GM23338 (cell line): ENCODE measurements around the gene SLC17A6.

ENCODE experiments used
- CREB1 ChIP-seq: fragments of 250-450 bp; sonication (Bioruptor Pico); IDR thresholded peaks from 2 replicates; pipeline ENCODE4 v1.5.0; 2020; ENCODE audit warnings: low read depth, mild to moderate bottlenecking, moderate library complexity
- EZH2 ChIP-seq: fragments of 200-600 bp; sonication (generic); IDR thresholded peaks from one replicate; pipeline ENCODE4 v1.8.0; 2017; ENCODE audit warnings: antibody characterized with exemption, mild to moderate bottlenecking, low read depth; ENCODE audit not compliant: unreplicated experiment
- EZH2phosphoT487 ChIP-seq: fragments of 200-600 bp; sonication (generic); IDR thresholded peaks from one replicate; pipeline ENCODE4 v1.8.1; 2018; ENCODE audit warnings: antibody characterized with exemption; ENCODE audit not compliant: unreplicated experiment
- JUNB ChIP-seq: IDR thresholded peaks from one replicate; pipeline ENCODE4 v1.6.1; 2016; ENCODE audit warnings: antibody characterized with exemption; ENCODE audit not compliant: unreplicated experiment
- NANOG ChIP-seq: IDR thresholded peaks from 2 replicates; pipeline ENCODE4 v1.6.1; 2016; ENCODE audit warnings: antibody characterized with exemption, borderline replicate concordance
- POLR2AphosphoS5 ChIP-seq: IDR thresholded peaks from 2 replicates; pipeline ENCODE4 v1.6.1; 2016; ENCODE audit warnings: antibody characterized with exemption, low read depth
- STAT1 ChIP-seq: IDR thresholded peaks from one replicate; pipeline ENCODE4 v1.6.1; 2016; ENCODE audit warnings: antibody characterized with exemption; ENCODE audit not compliant: unreplicated experiment
- ZNF114 ChIP-seq: fragments of 250-450 bp; sonication (Bioruptor Pico); IDR thresholded peaks from 2 replicates; pipeline ENCODE4 v1.5.0; 2020; ENCODE audit warnings: mild to moderate bottlenecking, moderate library complexity
- ZNF331 ChIP-seq: fragments of 250-450 bp; sonication (Bioruptor Pico); IDR thresholded peaks from 2 replicates; pipeline ENCODE4 v1.5.0; 2020; ENCODE audit warnings: low read depth, mild to moderate bottlenecking, moderate library complexity
- TF ChIP-seq, protein P1 (sequence below), 2 experiments: fragments of 200-600 bp in 1 of 2; sonication (generic) in 1 of 2; conservative IDR thresholded peaks; 2 replicates each; pipeline versions ENCODE4 v1.5.1 to v1.6.1; 2016 to 2017; ENCODE audit warnings: antibody characterized with exemption in 2 of 2, low read depth in 2 of 2, mild to moderate bottlenecking in 2 of 2, moderate library complexity in 1 of 2
- TF ChIP-seq, protein P2 (sequence below): IDR thresholded peaks from one replicate; pipeline ENCODE4 v1.6.1; 2018; ENCODE audit warnings: antibody characterized with exemption; ENCODE audit not compliant: unreplicated experiment
- TF ChIP-seq, protein P3 (sequence below): IDR thresholded peaks from 2 replicates; pipeline ENCODE4 v1.6.1; 2016; ENCODE audit warnings: antibody characterized with exemption
- TF ChIP-seq, protein P4 (sequence below): fragments of 250-450 bp; sonication (Bioruptor Pico); IDR thresholded peaks from 2 replicates; pipeline ENCODE4 v1.5.0; 2020; ENCODE audit warnings: mild to moderate bottlenecking, moderate library complexity

DNA sequence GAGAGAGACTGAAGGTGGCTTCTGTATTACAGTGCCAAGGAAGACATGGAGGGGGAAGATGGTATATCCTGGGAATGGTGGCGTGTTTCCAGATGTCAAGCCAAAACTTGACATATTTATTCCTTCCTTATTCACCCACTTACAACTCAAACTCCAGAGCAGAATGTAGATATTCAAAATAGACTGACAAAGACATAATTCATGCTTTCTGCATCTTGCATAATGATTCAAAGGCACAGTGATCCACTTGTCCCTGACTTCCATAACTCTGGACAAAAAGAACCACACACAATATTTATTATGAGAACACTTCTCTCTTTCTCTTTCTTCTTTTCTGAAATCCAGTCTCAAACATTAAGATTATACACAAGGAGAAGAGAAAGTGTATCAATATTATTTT lies 48.9 kb downstream of the SLC17A6 start:
- TF ChIP-seq, protein P1, sequence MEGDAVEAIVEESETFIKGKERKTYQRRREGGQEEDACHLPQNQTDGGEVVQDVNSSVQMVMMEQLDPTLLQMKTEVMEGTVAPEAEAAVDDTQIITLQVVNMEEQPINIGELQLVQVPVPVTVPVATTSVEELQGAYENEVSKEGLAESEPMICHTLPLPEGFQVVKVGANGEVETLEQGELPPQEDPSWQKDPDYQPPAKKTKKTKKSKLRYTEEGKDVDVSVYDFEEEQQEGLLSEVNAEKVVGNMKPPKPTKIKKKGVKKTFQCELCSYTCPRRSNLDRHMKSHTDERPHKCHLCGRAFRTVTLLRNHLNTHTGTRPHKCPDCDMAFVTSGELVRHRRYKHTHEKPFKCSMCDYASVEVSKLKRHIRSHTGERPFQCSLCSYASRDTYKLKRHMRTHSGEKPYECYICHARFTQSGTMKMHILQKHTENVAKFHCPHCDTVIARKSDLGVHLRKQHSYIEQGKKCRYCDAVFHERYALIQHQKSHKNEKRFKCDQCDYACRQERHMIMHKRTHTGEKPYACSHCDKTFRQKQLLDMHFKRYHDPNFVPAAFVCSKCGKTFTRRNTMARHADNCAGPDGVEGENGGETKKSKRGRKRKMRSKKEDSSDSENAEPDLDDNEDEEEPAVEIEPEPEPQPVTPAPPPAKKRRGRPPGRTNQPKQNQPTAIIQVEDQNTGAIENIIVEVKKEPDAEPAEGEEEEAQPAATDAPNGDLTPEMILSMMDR (conservative IDR thresholded peaks at IDR 0.05; ENCODE audit: low read depth in 2 of 2), result no peak
- TF ChIP-seq POLR2AphosphoS5, result no peak
- TF ChIP-seq, protein P2, sequence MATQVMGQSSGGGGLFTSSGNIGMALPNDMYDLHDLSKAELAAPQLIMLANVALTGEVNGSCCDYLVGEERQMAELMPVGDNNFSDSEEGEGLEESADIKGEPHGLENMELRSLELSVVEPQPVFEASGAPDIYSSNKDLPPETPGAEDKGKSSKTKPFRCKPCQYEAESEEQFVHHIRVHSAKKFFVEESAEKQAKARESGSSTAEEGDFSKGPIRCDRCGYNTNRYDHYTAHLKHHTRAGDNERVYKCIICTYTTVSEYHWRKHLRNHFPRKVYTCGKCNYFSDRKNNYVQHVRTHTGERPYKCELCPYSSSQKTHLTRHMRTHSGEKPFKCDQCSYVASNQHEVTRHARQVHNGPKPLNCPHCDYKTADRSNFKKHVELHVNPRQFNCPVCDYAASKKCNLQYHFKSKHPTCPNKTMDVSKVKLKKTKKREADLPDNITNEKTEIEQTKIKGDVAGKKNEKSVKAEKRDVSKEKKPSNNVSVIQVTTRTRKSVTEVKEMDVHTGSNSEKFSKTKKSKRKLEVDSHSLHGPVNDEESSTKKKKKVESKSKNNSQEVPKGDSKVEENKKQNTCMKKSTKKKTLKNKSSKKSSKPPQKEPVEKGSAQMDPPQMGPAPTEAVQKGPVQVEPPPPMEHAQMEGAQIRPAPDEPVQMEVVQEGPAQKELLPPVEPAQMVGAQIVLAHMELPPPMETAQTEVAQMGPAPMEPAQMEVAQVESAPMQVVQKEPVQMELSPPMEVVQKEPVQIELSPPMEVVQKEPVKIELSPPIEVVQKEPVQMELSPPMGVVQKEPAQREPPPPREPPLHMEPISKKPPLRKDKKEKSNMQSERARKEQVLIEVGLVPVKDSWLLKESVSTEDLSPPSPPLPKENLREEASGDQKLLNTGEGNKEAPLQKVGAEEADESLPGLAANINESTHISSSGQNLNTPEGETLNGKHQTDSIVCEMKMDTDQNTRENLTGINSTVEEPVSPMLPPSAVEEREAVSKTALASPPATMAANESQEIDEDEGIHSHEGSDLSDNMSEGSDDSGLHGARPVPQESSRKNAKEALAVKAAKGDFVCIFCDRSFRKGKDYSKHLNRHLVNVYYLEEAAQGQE, result no peak
- no peak for TF ChIP-seq ZNF331 (CRISPR knock-in tag)
- TF ChIP-seq EZH2phosphoT487, result no peak
- no peak for TF ChIP-seq EZH2
- TF ChIP-seq CREB1 (CRISPR knock-in tag), result no peak
- no peak for TF ChIP-seq JUNB
- TF ChIP-seq, protein P3, sequence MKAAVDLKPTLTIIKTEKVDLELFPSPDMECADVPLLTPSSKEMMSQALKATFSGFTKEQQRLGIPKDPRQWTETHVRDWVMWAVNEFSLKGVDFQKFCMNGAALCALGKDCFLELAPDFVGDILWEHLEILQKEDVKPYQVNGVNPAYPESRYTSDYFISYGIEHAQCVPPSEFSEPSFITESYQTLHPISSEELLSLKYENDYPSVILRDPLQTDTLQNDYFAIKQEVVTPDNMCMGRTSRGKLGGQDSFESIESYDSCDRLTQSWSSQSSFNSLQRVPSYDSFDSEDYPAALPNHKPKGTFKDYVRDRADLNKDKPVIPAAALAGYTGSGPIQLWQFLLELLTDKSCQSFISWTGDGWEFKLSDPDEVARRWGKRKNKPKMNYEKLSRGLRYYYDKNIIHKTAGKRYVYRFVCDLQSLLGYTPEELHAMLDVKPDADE, result no peak
- TF ChIP-seq, protein P4, sequence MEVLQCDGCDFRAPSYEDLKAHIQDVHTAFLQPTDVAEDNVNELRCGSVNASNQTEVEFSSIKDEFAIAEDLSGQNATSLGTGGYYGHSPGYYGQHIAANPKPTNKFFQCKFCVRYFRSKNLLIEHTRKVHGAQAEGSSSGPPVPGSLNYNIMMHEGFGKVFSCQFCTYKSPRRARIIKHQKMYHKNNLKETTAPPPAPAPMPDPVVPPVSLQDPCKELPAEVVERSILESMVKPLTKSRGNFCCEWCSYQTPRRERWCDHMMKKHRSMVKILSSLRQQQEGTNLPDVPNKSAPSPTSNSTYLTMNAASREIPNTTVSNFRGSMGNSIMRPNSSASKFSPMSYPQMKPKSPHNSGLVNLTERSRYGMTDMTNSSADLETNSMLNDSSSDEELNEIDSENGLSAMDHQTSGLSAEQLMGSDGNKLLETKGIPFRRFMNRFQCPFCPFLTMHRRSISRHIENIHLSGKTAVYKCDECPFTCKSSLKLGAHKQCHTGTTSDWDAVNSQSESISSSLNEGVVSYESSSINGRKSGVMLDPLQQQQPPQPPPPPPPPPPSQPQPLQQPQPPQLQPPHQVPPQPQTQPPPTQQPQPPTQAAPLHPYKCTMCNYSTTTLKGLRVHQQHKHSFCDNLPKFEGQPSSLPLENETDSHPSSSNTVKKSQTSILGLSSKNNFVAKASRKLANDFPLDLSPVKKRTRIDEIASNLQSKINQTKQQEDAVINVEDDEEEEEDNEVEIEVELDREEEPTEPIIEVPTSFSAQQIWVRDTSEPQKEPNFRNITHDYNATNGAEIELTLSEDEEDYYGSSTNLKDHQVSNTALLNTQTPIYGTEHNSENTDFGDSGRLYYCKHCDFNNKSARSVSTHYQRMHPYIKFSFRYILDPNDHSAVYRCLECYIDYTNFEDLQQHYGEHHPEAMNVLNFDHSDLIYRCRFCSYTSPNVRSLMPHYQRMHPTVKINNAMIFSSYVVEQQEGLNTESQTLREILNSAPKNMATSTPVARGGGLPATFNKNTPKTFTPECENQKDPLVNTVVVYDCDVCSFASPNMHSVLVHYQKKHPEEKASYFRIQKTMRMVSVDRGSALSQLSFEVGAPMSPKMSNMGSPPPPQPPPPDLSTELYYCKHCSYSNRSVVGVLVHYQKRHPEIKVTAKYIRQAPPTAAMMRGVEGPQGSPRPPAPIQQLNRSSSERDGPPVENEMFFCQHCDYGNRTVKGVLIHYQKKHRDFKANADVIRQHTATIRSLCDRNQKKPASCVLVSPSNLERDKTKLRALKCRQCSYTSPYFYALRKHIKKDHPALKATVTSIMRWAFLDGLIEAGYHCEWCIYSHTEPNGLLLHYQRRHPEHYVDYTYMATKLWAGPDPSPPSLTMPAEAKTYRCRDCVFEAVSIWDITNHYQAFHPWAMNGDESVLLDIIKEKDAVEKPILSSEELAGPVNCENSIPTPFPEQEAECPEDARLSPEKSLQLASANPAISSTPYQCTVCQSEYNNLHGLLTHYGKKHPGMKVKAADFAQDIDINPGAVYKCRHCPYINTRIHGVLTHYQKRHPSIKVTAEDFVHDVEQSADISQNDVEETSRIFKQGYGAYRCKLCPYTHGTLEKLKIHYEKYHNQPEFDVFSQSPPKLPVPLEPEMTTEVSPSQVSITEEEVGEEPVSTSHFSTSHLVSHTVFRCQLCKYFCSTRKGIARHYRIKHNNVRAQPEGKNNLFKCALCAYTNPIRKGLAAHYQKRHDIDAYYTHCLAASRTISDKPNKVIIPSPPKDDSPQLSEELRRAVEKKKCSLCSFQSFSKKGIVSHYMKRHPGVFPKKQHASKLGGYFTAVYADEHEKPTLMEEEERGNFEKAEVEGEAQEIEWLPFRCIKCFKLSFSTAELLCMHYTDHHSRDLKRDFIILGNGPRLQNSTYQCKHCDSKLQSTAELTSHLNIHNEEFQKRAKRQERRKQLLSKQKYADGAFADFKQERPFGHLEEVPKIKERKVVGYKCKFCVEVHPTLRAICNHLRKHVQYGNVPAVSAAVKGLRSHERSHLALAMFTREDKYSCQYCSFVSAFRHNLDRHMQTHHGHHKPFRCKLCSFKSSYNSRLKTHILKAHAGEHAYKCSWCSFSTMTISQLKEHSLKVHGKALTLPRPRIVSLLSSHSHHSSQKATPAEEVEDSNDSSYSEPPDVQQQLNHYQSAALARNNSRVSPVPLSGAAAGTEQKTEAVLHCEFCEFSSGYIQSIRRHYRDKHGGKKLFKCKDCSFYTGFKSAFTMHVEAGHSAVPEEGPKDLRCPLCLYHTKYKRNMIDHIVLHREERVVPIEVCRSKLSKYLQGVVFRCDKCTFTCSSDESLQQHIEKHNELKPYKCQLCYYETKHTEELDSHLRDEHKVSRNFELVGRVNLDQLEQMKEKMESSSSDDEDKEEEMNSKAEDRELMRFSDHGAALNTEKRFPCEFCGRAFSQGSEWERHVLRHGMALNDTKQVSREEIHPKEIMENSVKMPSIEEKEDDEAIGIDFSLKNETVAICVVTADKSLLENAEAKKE (CRISPR knock-in tag), result no peak
- no peak for TF ChIP-seq STAT1
- no peak for TF ChIP-seq NANOG
- TF ChIP-seq ZNF114 (CRISPR knock-in tag), result no peak
